WI38 (cell line): Measurements from ENCODE around the gene PGK2.

Experiments
- H3K4me3 ChIP-seq: 2 replicates; pipeline ENCODE4 v1.5.1; 2011; ENCODE audit warnings: low read depth, mild to moderate bottlenecking, control low read depth, low read length
- TF ChIP-seq, protein P1 (sequence below): IDR thresholded peaks from 2 replicates; pipeline ENCODE4 v1.5.1; 2012; ENCODE audit warnings: low read depth, mild to moderate bottlenecking, control low read depth, low read length

Gene PGK2

GRCh38 chr6:49776444-49776843 is 10.6 kb downstream of the PGK2 start:
- TF ChIP-seq, protein P1, sequence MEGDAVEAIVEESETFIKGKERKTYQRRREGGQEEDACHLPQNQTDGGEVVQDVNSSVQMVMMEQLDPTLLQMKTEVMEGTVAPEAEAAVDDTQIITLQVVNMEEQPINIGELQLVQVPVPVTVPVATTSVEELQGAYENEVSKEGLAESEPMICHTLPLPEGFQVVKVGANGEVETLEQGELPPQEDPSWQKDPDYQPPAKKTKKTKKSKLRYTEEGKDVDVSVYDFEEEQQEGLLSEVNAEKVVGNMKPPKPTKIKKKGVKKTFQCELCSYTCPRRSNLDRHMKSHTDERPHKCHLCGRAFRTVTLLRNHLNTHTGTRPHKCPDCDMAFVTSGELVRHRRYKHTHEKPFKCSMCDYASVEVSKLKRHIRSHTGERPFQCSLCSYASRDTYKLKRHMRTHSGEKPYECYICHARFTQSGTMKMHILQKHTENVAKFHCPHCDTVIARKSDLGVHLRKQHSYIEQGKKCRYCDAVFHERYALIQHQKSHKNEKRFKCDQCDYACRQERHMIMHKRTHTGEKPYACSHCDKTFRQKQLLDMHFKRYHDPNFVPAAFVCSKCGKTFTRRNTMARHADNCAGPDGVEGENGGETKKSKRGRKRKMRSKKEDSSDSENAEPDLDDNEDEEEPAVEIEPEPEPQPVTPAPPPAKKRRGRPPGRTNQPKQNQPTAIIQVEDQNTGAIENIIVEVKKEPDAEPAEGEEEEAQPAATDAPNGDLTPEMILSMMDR, result no peak
- no peak overlapping the region for H3K4me3 ChIP-seq

GRCh38 chr6:49775043-49775442 is 12.0 kb downstream of the PGK2 start:
- TF ChIP-seq, protein P1, result no peak

GRCh38 chr6:49772285-49772684 is 14.8 kb downstream of the PGK2 start:
- TF ChIP-seq, protein P1, result no peak
- no peak overlapping the region for H3K4me3 ChIP-seq

More at GRCh38 chr6:49775043-49775442, 12.0 kb downstream of the PGK2 start:
- no peak overlapping the region for H3K4me3 ChIP-seq

GRCh38 chr6:49766762-49767161 is 20.3 kb downstream of the PGK2 start:
- TF ChIP-seq, protein P1, result no peak

GRCh38 chr6:49764571-49765236 is 22.4 kb downstream of the PGK2 start:
- TF ChIP-seq, protein P1, result no peak

More at GRCh38 chr6:49766762-49767161, 20.3 kb downstream of the PGK2 start:
- no peak overlapping the region for H3K4me3 ChIP-seq

GRCh38 chr6:49744259-49744658 is 42.8 kb downstream of the PGK2 start, which contains the start of gene CRISP3:
Gene CRISP3, minus strand, starts transcription at chr6:49744388. Its CDS starts 21 bp downstream, at chr6:49744367.
- TF ChIP-seq, protein P1, result no peak
- H3K4me3 ChIP-seq, result no peak within 1 kb of the TSS

More at GRCh38 chr6:49764571-49765236, 22.4 kb downstream of the PGK2 start:
- no peak overlapping the region for H3K4me3 ChIP-seq

DNA sequence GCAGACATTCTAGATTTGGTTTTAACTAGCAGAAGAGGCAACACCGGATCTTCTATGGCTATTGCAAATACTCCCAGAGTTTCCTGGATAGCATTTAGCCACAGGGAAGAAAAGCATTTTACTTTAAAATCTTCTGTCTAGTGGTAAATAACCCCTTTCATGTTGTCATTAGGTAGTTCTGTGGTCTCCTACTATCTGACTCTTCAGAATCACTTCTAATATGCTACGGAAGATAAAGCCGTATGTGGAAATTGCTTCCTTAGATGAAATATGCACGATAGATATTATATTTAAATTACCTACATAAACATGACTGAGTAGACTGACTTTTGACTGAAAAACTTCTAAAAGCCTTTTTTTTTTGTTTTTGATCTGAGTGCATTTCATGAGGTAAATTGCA is 43.7 kb downstream of the PGK2 start:
- TF ChIP-seq, protein P1, result no peak
- H3K4me3 ChIP-seq, result no peak overlapping the region
